NCI-H82 treated with DMSO at 0.1 percent for 48 hours (cell line): ENCODE measurements around the gene SPTB.

Source experiments
- DNase-seq: peaks from one replicate; lab custom pipeline; 2025; ENCODE audit not compliant: unreplicated experiment; lab: John Stamatoyannopoulos, UW

SPTB gene

GRCh38 chr14:64732536-64733120 lies 147.1 kb downstream of the SPTB start:
- DNase-seq: no peak

GRCh38 chr14:64732066-64732465 lies 147.6 kb downstream of the SPTB start:
- no peak for DNase-seq

GRCh38 chr14:64731141-64731581 lies 148.5 kb downstream of the SPTB start:
- DNase-seq: no peak

- DNase-seq: no peak
These were observed 149.0 kb downstream of the SPTB start for GRCh38 chr14:64730681-64731080.

GRCh38 chr14:64730061-64730440 lies 149.7 kb downstream of the SPTB start:
- no peak for DNase-seq

GRCh38 chr14:64729386-64730060 lies 150.2 kb downstream of the SPTB start:
- no peak for DNase-seq

GRCh38 chr14:64728856-64729255 lies 150.9 kb downstream of the SPTB start:
- no peak for DNase-seq

GRCh38 chr14:64728106-64728505 lies 151.6 kb downstream of the SPTB start:
- DNase-seq: no peak

- DNase-seq: no peak
These were observed 152.1 kb downstream of the SPTB start for GRCh38 chr14:64727551-64728071.

- DNase-seq: no peak
These were observed 153.2 kb downstream of the SPTB start for GRCh38 chr14:64726585-64726890.

GRCh38 chr14:64725879-64726584 lies 153.7 kb downstream of the SPTB start:
- DNase-seq: no peak

GRCh38 chr14:64725261-64725815 lies 154.4 kb downstream of the SPTB start:
- peak; percentile 80 for DNase-seq

GRCh38 chr14:64724578-64724930 lies 155.2 kb downstream of the SPTB start:
- DNase-seq: no peak

- no peak for DNase-seq
These were observed 155.8 kb downstream of the SPTB start for GRCh38 chr14:64723691-64724577.

- no peak for DNase-seq
These were observed 156.8 kb downstream of the SPTB start for GRCh38 chr14:64722842-64723447.

GRCh38 chr14:64721899-64722298 lies 157.8 kb downstream of the SPTB start:
- no peak for DNase-seq

GRCh38 chr14:64721391-64721791 lies 158.3 kb downstream of the SPTB start:
- no peak for DNase-seq

- no peak for DNase-seq
These were observed 159.6 kb downstream of the SPTB start for GRCh38 chr14:64720131-64720576.

GRCh38 chr14:64719601-64720000 lies 160.1 kb downstream of the SPTB start:
- DNase-seq: no peak

GRCh38 chr14:64718762-64719161 lies 160.9 kb downstream of the SPTB start:
- no peak for DNase-seq

- no peak for DNase-seq
These were observed 161.8 kb downstream of the SPTB start for GRCh38 chr14:64717870-64718269.
